ENCODE data around the gene FRY. TPM values are rescaled to one million over a fixed set of nuclear protein-coding genes. Genes with fewer than 3 reads are reported as not detected.

FRY gene
- total and polyA plus RNA-seq, 2 of the 13 experiments (the other 11 are each of a cell fraction or from before 2014, with no cell fraction given), result 8.2 to 13.1 TPM

DNA sequence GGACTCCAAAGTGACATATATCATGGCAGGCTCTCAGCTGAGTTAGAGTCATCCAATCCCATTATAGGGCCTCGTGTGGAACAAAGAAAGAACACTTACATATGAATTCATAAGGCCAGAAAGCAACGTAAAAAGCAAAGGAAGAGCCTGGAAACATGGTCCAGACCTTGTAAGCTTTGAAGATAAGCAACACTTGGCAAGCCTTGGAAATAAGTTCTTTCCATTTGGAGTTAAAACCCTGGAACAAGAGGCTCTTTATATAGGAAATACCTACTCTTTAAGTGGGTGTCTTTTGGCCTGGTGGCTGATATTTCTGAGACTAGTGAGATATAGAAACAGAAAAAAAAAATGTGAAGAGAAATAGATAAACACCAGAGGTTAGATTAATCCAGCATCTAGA, 234.2 kb downstream of the FRY start:
- TF ChIP-seq SNRNP70 (IDR thresholded peaks at IDR 0.05; ENCODE audit: low read depth, low read length) (no peak), NAIF1 (CRISPR knock-in tag; IDR thresholded peaks at IDR 0.05; ENCODE audit: borderline replicate concordance) (no peak), RBFOX2 (IDR thresholded peaks at IDR 0.05; ENCODE audit: low read depth, low read length) (0 out of 2 replicates have a peak, but pooled peaks have one; percentile 21), YY1 (IDR thresholded peaks at IDR 0.05; ENCODE audit: insufficient read depth, insufficient replicate concordance, low read depth, low read length) (no peak), ZNF34 (CRISPR knock-in tag; IDR thresholded peaks at IDR 0.05; ENCODE audit: borderline replicate concordance) (no peak), TCF12 (IDR thresholded peaks at IDR 0.05) (no peak), TCF12 (CRISPR knock-in tag; IDR thresholded peaks at IDR 0.05) (no peak), TOPORS (CRISPR knock-in tag; IDR thresholded peaks at IDR 0.05) (no peak), ONECUT2 (CRISPR knock-in tag; IDR thresholded peaks at IDR 0.05) (no peak), MTA3 (CRISPR knock-in tag; IDR thresholded peaks at IDR 0.05) (no peak), RCOR2 (CRISPR knock-in tag; IDR thresholded peaks at IDR 0.05) (0 out of 2 replicates have a peak, but pooled peaks have one; percentile 8)
- TF ChIP-seq, protein P1, sequence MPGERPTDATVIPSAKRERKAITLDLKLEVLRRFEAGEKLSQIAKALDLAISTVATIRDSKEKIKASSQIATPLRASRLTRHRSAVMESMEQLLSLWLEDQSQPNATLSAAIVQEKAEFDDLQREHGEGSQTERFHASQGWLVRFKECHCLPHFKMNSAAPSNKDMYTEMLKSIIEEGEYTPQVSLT (CRISPR knock-in tag; IDR thresholded peaks at IDR 0.05; ENCODE audit: borderline replicate concordance, low read depth), result no peak
- TF ChIP-seq, protein P2, sequence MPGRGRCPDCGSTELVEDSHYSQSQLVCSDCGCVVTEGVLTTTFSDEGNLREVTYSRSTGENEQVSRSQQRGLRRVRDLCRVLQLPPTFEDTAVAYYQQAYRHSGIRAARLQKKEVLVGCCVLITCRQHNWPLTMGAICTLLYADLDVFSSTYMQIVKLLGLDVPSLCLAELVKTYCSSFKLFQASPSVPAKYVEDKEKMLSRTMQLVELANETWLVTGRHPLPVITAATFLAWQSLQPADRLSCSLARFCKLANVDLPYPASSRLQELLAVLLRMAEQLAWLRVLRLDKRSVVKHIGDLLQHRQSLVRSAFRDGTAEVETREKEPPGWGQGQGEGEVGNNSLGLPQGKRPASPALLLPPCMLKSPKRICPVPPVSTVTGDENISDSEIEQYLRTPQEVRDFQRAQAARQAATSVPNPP (CRISPR knock-in tag; IDR thresholded peaks at IDR 0.05), result no peak

More for the DNA sequence above, 234.2 kb downstream of the FRY start:
- DNase-seq (ENCODE audit: low spot score) (peak; percentile 35), FAIRE-seq (peak; percentile 12), ATAC-seq (no peak)
- Histone ChIP-seq H3K9me3 (ENCODE audit: low read length) (no peaks in the 10 kb centered on the region), H3K9ac (ENCODE audit: insufficient read depth, low read depth, low read length) (peak overlapping the region; percentile 10; the same call in 1 of the 2 replicates), H3K4me2 (ENCODE audit: low read depth, low read length) (peak overlapping the region; percentile 14; the same call in 1 of the 2 replicates), H3K36me3 (replicated peaks in 1 of 2; ENCODE audit: control insufficient read depth in 1 of 2, insufficient read depth in 2 of 2, low read length in 2 of 2) (peaks cover 0 to 3% of the 10 kb centered on the region in 2 experiments; a peak in 2 of 5 replicates), H4K20me1 (ENCODE audit: insufficient read depth, low read length) (no peaks in the 10 kb centered on the region), H3K27me3 (ENCODE audit: control insufficient read depth in 1 of 2, insufficient read depth in 2 of 2, low read length in 2 of 2) (no peaks in the 10 kb centered on the region), H3K27ac (ENCODE audit: extremely low read length, insufficient read depth, low read length) (peak overlapping the region; percentile 71), H3K4me3 (replicated peaks in 1 of 3; ENCODE audit: insufficient read depth in 1 of 3, low read depth in 2 of 3, low read length in 3 of 3) (no peak overlapping the region), H3K4me1 (ENCODE audit: insufficient read depth, low read length) (peaks cover 65% of the 10 kb centered on the region), H3K79me2 (ENCODE audit: insufficient read depth, low read length) (no peaks in the 10 kb centered on the region), H2AFZ (ENCODE audit: low read length) (no peak overlapping the region)
- ChIA-PET POLR2A (interaction anchor here (2.4 kb wide), 1 partner anchor 10 kb away, joined by 16 read pairs; no protein-coding TSS in a partner anchor), CTCF (ENCODE audit: low intra/inter-chr PET ratio, low total read pairs) (interaction anchor here (1.6 kb wide), 1 partner anchor 44 kb away, joined by 5 read pairs; no protein-coding TSS in a partner anchor)
- no TSS peak for BruUV-seq (replicated peaks)
- in situ Hi-C loops (cut with HindIII; ENCODE audit: extremely low pct_ligation_motif_present, low pct_unique_long_range_greater_than_20kb), result no loop called here
- WGBS (ENCODE audit: low lambda C conversion rate), result 27% methylated on average over 2 of the region's 2 CpGs
- intact Hi-C loops (cut with micrococcal nuclease; ENCODE audit: unreplicated experiment), result loop anchor here (1.0 kb wide), 1 partner anchor 20 kb away; no protein-coding TSS in a partner anchor

Measured in HepG2 (cell line).